ENCODE results near the gene CHFR. TPM values are rescaled to one million over a fixed set of nuclear protein-coding genes. Genes with fewer than 3 reads are reported as not detected.
A peak's percentile ranks its signal among the peaks of the same experiment; 100 is the strongest.

CHFR gene
- total and polyA plus RNA-seq, 9 of the 15 experiments (the other 6 are each of a cell fraction or from before 2014, with no cell fraction given), result 0.61 to 33.9 (median 19.3) TPM

DNA sequence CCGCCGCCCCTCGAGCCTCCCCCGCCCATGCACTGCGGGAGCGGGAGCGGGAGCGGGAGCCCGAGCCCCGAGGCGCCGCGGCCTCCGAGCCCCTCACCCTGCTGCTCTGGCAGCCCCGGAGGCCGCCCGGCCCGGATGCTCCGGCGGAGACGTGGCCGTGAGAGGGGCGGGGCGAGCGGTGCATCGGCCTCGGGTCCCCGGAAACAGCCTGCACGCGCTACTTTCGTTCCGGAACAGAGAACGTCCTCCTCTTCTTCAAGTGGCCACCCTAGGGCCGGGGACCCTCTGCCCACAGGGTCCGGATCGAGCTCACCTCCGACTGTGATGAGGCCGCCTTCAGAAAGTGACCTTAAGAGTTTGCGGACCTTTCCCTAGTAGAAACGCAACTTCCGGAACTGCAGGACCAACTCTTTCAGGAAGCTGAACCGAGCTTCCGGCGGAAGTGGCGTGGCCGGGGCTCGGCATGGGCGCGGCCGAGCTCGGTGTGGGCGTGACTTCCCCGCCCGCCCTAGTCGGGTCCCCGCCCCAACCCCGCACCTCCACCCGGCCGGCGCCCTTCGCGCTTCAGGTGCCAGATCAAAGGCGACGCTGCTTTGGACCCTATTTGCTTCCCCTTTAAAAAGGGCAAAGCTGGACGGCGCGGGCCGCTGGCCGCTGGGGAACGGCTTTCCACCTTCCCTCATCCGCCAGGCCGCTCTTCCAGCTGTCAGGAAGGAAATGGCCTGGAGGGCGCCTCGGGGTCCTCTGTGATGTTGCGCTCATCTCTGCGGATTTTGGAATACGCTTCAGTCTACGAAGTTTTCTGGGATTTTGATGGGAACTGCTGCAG is 58.5 kb downstream of the CHFR start, which contains the start of gene GOLGA3 (continued):
- TF ChIP-seq SREBF1 (IDR thresholded peaks at IDR 0.05; ENCODE audit: borderline replicate concordance, low read depth, low read length), result no peak
- TF ChIP-seq PPARD (CRISPR knock-in tag; IDR thresholded peaks at IDR 0.05), result no peak
- TF ChIP-seq, protein P1, sequence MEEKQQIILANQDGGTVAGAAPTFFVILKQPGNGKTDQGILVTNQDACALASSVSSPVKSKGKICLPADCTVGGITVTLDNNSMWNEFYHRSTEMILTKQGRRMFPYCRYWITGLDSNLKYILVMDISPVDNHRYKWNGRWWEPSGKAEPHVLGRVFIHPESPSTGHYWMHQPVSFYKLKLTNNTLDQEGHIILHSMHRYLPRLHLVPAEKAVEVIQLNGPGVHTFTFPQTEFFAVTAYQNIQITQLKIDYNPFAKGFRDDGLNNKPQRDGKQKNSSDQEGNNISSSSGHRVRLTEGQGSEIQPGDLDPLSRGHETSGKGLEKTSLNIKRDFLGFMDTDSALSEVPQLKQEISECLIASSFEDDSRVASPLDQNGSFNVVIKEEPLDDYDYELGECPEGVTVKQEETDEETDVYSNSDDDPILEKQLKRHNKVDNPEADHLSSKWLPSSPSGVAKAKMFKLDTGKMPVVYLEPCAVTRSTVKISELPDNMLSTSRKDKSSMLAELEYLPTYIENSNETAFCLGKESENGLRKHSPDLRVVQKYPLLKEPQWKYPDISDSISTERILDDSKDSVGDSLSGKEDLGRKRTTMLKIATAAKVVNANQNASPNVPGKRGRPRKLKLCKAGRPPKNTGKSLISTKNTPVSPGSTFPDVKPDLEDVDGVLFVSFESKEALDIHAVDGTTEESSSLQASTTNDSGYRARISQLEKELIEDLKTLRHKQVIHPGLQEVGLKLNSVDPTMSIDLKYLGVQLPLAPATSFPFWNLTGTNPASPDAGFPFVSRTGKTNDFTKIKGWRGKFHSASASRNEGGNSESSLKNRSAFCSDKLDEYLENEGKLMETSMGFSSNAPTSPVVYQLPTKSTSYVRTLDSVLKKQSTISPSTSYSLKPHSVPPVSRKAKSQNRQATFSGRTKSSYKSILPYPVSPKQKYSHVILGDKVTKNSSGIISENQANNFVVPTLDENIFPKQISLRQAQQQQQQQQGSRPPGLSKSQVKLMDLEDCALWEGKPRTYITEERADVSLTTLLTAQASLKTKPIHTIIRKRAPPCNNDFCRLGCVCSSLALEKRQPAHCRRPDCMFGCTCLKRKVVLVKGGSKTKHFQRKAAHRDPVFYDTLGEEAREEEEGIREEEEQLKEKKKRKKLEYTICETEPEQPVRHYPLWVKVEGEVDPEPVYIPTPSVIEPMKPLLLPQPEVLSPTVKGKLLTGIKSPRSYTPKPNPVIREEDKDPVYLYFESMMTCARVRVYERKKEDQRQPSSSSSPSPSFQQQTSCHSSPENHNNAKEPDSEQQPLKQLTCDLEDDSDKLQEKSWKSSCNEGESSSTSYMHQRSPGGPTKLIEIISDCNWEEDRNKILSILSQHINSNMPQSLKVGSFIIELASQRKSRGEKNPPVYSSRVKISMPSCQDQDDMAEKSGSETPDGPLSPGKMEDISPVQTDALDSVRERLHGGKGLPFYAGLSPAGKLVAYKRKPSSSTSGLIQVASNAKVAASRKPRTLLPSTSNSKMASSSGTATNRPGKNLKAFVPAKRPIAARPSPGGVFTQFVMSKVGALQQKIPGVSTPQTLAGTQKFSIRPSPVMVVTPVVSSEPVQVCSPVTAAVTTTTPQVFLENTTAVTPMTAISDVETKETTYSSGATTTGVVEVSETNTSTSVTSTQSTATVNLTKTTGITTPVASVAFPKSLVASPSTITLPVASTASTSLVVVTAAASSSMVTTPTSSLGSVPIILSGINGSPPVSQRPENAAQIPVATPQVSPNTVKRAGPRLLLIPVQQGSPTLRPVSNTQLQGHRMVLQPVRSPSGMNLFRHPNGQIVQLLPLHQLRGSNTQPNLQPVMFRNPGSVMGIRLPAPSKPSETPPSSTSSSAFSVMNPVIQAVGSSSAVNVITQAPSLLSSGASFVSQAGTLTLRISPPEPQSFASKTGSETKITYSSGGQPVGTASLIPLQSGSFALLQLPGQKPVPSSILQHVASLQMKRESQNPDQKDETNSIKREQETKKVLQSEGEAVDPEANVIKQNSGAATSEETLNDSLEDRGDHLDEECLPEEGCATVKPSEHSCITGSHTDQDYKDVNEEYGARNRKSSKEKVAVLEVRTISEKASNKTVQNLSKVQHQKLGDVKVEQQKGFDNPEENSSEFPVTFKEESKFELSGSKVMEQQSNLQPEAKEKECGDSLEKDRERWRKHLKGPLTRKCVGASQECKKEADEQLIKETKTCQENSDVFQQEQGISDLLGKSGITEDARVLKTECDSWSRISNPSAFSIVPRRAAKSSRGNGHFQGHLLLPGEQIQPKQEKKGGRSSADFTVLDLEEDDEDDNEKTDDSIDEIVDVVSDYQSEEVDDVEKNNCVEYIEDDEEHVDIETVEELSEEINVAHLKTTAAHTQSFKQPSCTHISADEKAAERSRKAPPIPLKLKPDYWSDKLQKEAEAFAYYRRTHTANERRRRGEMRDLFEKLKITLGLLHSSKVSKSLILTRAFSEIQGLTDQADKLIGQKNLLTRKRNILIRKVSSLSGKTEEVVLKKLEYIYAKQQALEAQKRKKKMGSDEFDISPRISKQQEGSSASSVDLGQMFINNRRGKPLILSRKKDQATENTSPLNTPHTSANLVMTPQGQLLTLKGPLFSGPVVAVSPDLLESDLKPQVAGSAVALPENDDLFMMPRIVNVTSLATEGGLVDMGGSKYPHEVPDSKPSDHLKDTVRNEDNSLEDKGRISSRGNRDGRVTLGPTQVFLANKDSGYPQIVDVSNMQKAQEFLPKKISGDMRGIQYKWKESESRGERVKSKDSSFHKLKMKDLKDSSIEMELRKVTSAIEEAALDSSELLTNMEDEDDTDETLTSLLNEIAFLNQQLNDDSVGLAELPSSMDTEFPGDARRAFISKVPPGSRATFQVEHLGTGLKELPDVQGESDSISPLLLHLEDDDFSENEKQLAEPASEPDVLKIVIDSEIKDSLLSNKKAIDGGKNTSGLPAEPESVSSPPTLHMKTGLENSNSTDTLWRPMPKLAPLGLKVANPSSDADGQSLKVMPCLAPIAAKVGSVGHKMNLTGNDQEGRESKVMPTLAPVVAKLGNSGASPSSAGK (IDR thresholded peaks at IDR 0.05), result peak; percentile 83
- no peak for TF ChIP-seq HNRNPK (IDR thresholded peaks at IDR 0.05; ENCODE audit: low read depth, low read length, poor library complexity, severe bottlenecking)
- TF ChIP-seq, protein P2, sequence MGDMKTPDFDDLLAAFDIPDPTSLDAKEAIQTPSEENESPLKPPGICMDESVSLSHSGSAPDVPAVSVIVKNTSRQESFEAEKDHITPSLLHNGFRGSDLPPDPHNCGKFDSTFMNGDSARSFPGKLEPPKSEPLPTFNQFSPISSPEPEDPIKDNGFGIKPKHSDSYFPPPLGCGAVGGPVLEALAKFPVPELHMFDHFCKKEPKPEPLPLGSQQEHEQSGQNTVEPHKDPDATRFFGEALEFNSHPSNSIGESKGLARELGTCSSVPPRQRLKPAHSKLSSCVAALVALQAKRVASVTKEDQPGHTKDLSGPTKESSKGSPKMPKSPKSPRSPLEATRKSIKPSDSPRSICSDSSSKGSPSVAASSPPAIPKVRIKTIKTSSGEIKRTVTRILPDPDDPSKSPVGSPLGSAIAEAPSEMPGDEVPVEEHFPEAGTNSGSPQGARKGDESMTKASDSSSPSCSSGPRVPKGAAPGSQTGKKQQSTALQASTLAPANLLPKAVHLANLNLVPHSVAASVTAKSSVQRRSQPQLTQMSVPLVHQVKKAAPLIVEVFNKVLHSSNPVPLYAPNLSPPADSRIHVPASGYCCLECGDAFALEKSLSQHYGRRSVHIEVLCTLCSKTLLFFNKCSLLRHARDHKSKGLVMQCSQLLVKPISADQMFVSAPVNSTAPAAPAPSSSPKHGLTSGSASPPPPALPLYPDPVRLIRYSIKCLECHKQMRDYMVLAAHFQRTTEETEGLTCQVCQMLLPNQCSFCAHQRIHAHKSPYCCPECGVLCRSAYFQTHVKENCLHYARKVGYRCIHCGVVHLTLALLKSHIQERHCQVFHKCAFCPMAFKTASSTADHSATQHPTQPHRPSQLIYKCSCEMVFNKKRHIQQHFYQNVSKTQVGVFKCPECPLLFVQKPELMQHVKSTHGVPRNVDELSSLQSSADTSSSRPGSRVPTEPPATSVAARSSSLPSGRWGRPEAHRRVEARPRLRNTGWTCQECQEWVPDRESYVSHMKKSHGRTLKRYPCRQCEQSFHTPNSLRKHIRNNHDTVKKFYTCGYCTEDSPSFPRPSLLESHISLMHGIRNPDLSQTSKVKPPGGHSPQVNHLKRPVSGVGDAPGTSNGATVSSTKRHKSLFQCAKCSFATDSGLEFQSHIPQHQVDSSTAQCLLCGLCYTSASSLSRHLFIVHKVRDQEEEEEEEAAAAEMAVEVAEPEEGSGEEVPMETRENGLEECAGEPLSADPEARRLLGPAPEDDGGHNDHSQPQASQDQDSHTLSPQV (IDR thresholded peaks at IDR 0.05), result peak; percentile 52; the same call in 1 of the 2 replicates
- TF ChIP-seq ZKSCAN3 (CRISPR knock-in tag; IDR thresholded peaks at IDR 0.05), result no peak
- TF ChIP-seq KLF6 (CRISPR knock-in tag; IDR thresholded peaks at IDR 0.05; ENCODE audit: borderline replicate concordance), result peak; percentile 95
- TF ChIP-seq LEF1 (IDR thresholded peaks at IDR 0.05), result no peak
- no peak for TF ChIP-seq KHSRP (IDR thresholded peaks at IDR 0.05)
- no peak for TF ChIP-seq CREBBP (IDR thresholded peaks at IDR 0.05; ENCODE audit: low read depth, low read length)
- peak in 1 of 2 experiments; percentile 64; a peak in 2 of 4 replicates for TF ChIP-seq HDAC1 (IDR thresholded peaks at IDR 0.05)
- TF ChIP-seq RAD51 (IDR thresholded peaks at IDR 0.05; ENCODE audit: borderline replicate concordance, low read depth), result no peak

Measured in K562 (cell line).